GM13976 (cell line): ENCODE data around the gene SAMD3.
"Not testable (repeated sequence)": the region's sequence is repeated elsewhere in the genome, so short reads cannot be mapped to it uniquely, and the experiment has no call there.

Source experiments
- DNase-seq: peaks from one replicate; pipeline ENCODE4 v3.0.0; 2012; ENCODE audit warnings: low spot score
- in situ Hi-C: fragments of 300-500 bp; cut with MboI; formaldehyde crosslinking; loops from one replicate; pipeline ENCODE4 v1.12.0; 2022; ENCODE audit warnings: low sequenced_read_pairs, mixed read lengths, inconsistent platforms; ENCODE audit not compliant: unreplicated experiment
- TF ChIP-seq, protein P1 (sequence below): IDR thresholded peaks from 2 replicates; pipeline ENCODE4 v1.5.1; 2012; ENCODE audit warnings: borderline replicate concordance, mild to moderate bottlenecking; ENCODE audit not compliant: insufficient read depth; ENCODE audit errors: extremely low read depth, missing control alignments, control extremely low read depth

The SAMD3 gene

DNA sequence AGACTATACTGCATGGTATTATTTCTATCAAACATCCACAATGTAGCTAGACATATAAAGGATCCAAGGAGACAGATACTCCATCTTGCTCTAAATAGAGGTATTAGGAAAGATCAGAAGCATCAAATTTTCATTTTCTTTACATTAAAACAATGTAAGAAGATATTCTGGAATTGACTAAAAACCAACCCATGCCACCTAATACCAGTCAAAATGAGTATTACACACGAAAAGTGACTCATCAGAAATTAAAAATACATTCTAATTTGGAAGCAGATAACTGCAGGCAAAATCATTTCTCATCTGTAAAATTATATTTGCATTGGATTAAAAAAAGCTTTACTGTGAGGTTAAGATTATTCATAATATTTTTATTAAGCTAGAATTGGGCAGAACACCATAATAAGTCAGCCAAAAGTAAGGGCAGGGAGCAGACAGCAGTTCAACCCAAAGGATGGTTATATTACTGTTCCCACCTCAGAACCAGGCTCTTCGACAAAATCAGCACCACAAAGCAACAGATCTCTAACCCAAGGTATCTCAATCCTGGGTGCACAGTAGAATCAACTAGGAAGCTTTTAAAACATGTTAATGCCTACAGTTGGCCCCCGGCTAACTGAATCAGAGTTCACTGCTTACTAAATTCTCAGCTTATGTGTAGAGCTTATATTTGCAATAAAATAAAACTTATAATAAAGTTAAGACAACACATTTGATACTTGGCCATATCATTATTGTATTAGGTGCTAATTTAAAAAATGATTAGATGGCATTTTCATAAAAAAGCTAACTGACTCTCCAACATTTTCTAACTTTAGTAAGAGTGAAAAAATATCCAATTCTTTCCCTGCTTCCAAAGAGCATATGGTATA is 35.2 kb downstream of the SAMD3 start:
- TF ChIP-seq, protein P1, sequence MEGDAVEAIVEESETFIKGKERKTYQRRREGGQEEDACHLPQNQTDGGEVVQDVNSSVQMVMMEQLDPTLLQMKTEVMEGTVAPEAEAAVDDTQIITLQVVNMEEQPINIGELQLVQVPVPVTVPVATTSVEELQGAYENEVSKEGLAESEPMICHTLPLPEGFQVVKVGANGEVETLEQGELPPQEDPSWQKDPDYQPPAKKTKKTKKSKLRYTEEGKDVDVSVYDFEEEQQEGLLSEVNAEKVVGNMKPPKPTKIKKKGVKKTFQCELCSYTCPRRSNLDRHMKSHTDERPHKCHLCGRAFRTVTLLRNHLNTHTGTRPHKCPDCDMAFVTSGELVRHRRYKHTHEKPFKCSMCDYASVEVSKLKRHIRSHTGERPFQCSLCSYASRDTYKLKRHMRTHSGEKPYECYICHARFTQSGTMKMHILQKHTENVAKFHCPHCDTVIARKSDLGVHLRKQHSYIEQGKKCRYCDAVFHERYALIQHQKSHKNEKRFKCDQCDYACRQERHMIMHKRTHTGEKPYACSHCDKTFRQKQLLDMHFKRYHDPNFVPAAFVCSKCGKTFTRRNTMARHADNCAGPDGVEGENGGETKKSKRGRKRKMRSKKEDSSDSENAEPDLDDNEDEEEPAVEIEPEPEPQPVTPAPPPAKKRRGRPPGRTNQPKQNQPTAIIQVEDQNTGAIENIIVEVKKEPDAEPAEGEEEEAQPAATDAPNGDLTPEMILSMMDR = no peak
- in situ Hi-C loops = no loop called here
- DNase-seq = no peak

DNA sequence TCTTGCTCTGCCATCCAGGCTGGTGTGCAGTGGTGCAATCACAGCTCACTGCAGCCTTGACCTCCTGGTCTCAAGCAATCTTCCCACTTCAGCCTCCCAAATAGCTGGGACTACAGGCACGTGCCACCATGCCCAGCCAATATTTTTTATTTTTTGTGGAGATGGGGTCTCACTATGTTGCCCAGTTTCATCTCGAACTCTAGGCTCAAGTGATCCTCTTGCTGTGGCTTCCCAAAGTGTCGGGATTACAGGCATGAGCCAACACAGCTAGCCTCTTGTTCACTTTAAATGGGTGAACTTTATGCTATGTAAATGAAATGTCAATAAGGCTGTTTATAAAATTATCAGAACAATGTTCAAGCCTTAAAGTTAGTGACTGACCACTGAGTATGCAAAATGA is 37.1 kb downstream of the SAMD3 start:
- TF ChIP-seq, protein P1 = no peak
- no peak for DNase-seq
- in situ Hi-C loops = no loop called here

DNA sequence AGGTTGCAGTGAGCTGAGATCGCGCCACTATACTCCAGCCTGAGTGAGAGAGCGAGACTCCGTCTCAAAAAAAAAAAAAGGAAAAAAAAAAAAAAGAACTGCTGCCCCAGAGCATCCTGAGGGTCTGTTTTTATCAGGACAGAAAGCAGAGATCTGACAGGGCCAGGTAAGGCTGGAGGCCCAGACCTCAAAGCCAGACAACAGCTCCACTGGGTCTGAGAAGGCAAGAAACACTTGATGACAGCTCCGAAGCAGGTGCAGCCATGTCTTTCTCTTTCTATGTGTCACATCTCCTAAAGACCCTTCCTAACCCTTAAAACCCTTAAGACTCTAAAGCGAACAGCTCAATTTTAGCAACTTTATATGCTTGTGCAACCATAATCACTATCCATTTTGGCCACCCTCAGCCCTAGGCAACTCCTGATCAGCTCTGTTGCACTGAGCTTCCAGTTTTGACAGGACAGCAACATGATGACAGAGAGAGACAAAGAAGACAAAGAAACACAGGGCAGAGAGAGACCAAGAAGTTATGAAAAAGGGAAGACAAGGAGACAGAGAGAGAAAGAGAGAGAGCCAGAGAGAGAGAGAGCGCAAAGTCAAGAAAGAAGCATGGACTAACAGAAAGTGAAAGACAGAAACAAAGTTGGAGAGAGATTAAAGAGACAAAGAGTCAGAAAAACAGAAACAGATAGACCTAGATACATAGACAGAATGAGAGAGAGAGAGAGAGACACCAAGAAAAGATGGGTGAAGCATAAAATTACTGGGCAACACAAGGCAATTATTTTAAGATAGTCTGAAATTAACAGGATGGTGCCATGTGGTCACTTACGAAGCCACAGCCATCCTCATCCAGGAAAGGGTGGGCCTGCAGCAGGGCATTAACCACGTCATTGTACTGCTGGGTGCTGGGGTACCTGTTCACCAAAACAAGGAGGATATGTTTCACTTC is 39.2 kb downstream of the SAMD3 start:
- no peak for DNase-seq
- in situ Hi-C loops = no loop called here
- TF ChIP-seq, protein P1 = no peak

DNA sequence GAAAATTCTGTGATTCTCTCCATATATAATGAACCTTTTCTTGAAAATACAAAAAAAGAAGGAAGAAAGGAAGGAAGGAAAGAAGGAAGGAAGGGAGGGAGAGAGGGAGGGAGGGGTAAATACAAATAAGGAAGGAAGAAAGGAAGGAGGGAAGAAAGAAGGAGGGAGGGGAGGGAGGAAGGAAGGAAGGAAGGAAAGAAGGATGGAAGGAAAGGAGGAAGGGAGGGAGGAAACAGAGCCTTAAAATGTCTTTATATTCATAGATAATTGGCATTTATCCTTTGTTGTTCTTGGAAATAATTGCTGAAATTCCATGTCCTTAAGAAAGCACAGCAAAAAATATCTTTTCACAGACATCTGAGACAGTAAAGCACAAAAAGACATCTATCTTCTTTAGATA is 40.3 kb downstream of the SAMD3 start:
- DNase-seq = no peak
- in situ Hi-C loops = no loop called here
- TF ChIP-seq, protein P1 = no peak

DNA sequence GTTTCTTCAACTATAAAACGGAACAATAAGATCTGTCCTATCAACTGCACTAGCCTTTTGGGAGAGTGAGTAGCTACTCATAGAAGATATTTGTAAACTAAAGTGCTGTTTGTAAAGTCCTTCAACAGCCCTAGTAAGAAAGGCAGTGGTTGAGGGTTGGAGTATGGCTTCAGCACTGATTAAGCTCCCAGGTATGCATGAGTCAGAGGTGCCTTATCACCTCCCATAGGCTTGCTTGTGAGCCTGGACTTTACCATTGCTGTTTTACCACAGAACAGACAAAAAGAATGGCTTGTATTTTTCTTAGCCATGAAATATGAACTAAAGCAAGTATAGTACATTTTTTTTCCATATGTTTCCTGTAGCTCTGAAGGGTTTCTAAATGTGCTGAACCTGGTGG is 44.1 kb downstream of the SAMD3 start:
- in situ Hi-C loops = no loop called here
- DNase-seq = no peak

DNA sequence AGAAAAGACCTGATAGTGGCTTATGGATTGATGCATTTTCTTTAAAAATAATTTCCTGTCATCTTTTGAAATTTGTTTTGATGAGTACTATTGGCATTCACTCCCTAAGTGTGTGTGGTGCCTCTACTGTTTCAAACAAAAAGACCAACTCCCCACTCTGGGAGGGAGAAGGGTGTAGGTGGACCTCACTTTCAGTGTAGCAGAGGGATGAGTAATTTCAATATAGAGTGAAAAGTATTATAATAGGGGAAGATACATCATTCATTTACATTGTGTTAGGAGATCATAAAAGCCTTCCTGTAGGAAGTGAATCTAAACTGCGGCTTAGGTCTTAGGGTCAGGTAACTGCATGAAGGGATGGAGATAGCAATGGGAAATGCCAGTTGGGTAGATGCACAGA is 46.4 kb downstream of the SAMD3 start:
- in situ Hi-C loops = no loop called here
- TF ChIP-seq, protein P1 = no peak
- DNase-seq = no peak

More for the DNA sequence above, 44.1 kb downstream of the SAMD3 start:
- TF ChIP-seq, protein P1 = no peak

DNA sequence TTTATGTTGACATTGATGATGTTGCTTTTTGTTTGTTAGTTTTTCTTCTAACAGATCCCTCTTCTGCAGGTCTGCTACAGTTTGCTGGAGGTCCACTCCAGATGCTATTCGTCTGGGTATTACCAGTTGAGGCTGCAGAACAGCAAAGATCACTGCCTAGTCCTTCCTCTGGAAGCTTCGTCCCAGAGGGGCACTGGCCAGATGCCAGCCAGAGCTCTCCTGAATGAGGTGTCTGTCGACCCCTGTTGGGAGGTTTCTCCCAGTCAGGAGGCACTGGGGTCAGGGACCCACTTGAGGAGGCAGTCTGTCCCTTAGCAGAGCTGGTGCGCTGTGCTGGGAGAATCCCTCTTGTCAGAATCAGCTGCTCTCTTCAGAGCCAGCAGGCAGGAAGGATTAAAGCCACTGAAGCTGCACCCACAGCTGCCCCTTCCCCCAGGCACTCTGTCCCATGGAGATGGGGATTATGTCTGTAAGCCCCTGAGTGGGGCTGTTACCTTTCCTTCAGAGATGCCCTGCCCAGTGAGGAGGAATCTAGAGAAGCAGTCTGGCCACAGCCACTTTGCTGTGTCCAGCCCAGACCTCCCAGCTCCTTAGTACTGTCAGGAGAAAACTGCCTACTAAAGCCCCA is 49.3 kb downstream of the SAMD3 start:
- DNase-seq, in situ Hi-C loops: not testable (repeated sequence)

DNA sequence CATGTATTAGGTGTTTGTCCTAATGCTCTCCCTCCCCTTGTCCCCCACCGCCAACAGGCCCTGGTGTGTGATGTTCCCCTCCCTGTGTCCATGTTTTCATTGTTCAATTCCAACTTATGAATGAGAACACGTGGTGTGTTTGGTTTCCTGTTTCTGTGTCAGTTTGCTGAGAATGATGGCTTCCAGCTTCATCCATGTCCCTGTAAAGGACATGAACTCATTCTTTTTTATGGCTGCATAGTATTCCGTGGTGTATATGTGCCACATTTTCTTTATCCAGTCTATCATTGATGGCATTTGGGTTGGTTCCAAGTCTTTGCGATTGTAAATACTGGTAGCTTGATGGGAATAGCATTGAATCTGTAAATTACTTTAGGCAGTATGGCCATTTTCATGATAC is 52.6 kb downstream of the SAMD3 start:
- in situ Hi-C loops, DNase-seq: not testable (repeated sequence)
